A549 (cell line): ENCODE data around the gene BAHCC1. TPM values are rescaled to one million over a fixed set of nuclear protein-coding genes. Genes with fewer than 3 reads are reported as not detected.

ENCODE experiments used
- ATAC-seq, 2 experiments: fragments of 200-7000 bp in 1 of 2; fragments of >200 bp in 1 of 2; cut with Nextera tagmentation in 1 of 2; cut with Tn5 transposase in 1 of 2; 3 replicates each; pipeline versions ENCODE4 v1.8.0 to v1.9.1; 2018 to 2020; ENCODE audit warnings: mild to moderate bottlenecking in 1 of 2, moderate library complexity in 1 of 2
- CTCF ChIA-PET: fragments of 300-600 bp; sonication (Branson Sonifier 250); formaldehyde crosslinking; extraction: SDS; loops from one replicate; lab custom pipeline; 2021; ENCODE audit warnings: antibody characterized with exemption, inconsistent platforms; lab: Yijun Ruan, JAX
- POLR2A ChIA-PET: fragments of 350-600 bp; formaldehyde crosslinking; extraction: SDS; loops from one replicate; lab custom pipeline; 2021; ENCODE audit warnings: antibody characterized with exemption, inconsistent platforms; lab: Yijun Ruan, JAX
- DNase-seq, 2 experiments: peaks; one replicate each; pipeline versions ENCODE4 v3.0.0 to v3.0.0-alpha.2; 2011 to 2016; ENCODE audit warnings: low read depth in 1 of 2, low spot score in 1 of 2
- FAIRE-seq: peaks from 2 replicates; lab custom pipeline; 2011; peaks lifted over from hg19 to GRCh38; lab: Jason Lieb, UNC
- H3K27ac ChIP-seq, 2 experiments: fragments of >200 bp; sonication (Bioruptor Twin); formaldehyde crosslinking; 3 replicates each; pipeline ENCODE4 v1.5.1; 2016 to 2017
- H3K4me1 ChIP-seq: fragments of >200 bp; sonication (Bioruptor Twin); formaldehyde crosslinking; 3 replicates; pipeline ENCODE4 v1.6.1; 2016
- H3K4me2 ChIP-seq: fragments of >200 bp; sonication (Bioruptor Twin); formaldehyde crosslinking; 3 replicates; pipeline ENCODE4 v1.6.1; 2016
- H3K4me3 ChIP-seq: fragments of >200 bp; sonication (Bioruptor Twin); formaldehyde crosslinking; 3 replicates; pipeline ENCODE4 v1.5.1; 2016
- H3K9me3 ChIP-seq: fragments of >200 bp; sonication (Bioruptor Twin); formaldehyde crosslinking; 3 replicates; pipeline ENCODE4 v1.6.1; 2016
- BCL3 ChIP-seq: fragments of >200 bp; sonication (Bioruptor Twin); formaldehyde crosslinking; IDR thresholded peaks from 3 replicates; pipeline ENCODE4 v1.6.1; 2016
- CBX2 ChIP-seq: fragments of 200-600 bp; sonication (generic); IDR thresholded peaks from 2 replicates; pipeline ENCODE4 v1.6.1; 2016; ENCODE audit warnings: low read depth, mild to moderate bottlenecking, borderline replicate concordance
- CEBPB ChIP-seq, 2 experiments: fragments of >200 bp in 1 of 2; sonication (Bioruptor Twin) in 1 of 2; formaldehyde crosslinking in 1 of 2; IDR thresholded peaks; 2 replicates each; pipeline ENCODE4 v1.6.1; 2012 to 2016
- E2F6 ChIP-seq: IDR thresholded peaks from 2 replicates; pipeline ENCODE4 v1.6.1; 2012; ENCODE audit warnings: low read depth, borderline replicate concordance
- EHMT2 ChIP-seq: fragments of 200-600 bp; sonication (generic); IDR thresholded peaks from 2 replicates; pipeline ENCODE4 v1.6.1; 2016; ENCODE audit warnings: antibody characterized with exemption, low read depth, mild to moderate bottlenecking, moderate library complexity
- ELK1 ChIP-seq: fragments of 150-350 bp; IDR thresholded peaks from 2 replicates; pipeline ENCODE4 v1.6.1; 2014; ENCODE audit warnings: low read depth, mild to moderate bottlenecking, low read length
- FOSB ChIP-seq: fragments of 250-450 bp; sonication (Bioruptor Pico); IDR thresholded peaks from 2 replicates; pipeline ENCODE4 v1.5.0; 2020; ENCODE audit warnings: mild to moderate bottlenecking, moderate library complexity
- HOXB13 ChIP-seq: fragments of 250-450 bp; sonication (Bioruptor Pico); IDR thresholded peaks from 2 replicates; pipeline ENCODE4 v1.5.0; 2020; ENCODE audit warnings: low read depth, mild to moderate bottlenecking, moderate library complexity
- JUNB ChIP-seq: fragments of >200 bp; sonication (Bioruptor Twin); formaldehyde crosslinking; IDR thresholded peaks from 2 replicates; pipeline ENCODE4 v1.6.1; 2016
- MAFK ChIP-seq: fragments of 450-650 bp; IDR thresholded peaks from 2 replicates; pipeline ENCODE4 v1.6.1; 2014; ENCODE audit not compliant: partially characterized antibody
- MYC ChIP-seq: IDR thresholded peaks from 2 replicates; pipeline ENCODE4 v1.6.1; 2012; ENCODE audit warnings: mild to moderate bottlenecking, inconsistent platforms, low read length, improper control_type of control experiment, borderline replicate concordance
- POLR2A ChIP-seq: IDR thresholded peaks from 2 replicates; pipeline ENCODE4 v1.6.1; 2012; ENCODE audit warnings: mild to moderate bottlenecking, low read length
- RCOR1 ChIP-seq: fragments of 150-350 bp; IDR thresholded peaks from 2 replicates; pipeline ENCODE4 v1.6.1; 2014; ENCODE audit warnings: antibody characterized with exemption, low read length, low read depth
- REST ChIP-seq: fragments of 200-600 bp; sonication (generic); IDR thresholded peaks from 2 replicates; pipeline ENCODE4 v1.6.1; 2016; ENCODE audit warnings: antibody characterized with exemption, mild to moderate bottlenecking, moderate library complexity
- RNF2 ChIP-seq: fragments of 200-600 bp; sonication (generic); IDR thresholded peaks from 2 replicates; pipeline ENCODE4 v1.6.1; 2016; ENCODE audit warnings: low read depth, mild to moderate bottlenecking, antibody characterized with exemption, moderate library complexity, borderline replicate concordance
- SREBF2 ChIP-seq: fragments of 450-650 bp; IDR thresholded peaks from 2 replicates; pipeline ENCODE4 v1.6.1; 2014; ENCODE audit warnings: mild to moderate bottlenecking, moderate library complexity
- TP53 ChIP-seq: fragments of 250-450 bp; sonication (Bioruptor Pico); IDR thresholded peaks from 2 replicates; pipeline ENCODE4 v1.5.0; 2021; ENCODE audit warnings: mild to moderate bottlenecking, moderate library complexity
- WGBS: methylation state at CpG from one replicate; pipeline ENCODE4 v1.1.6; 2017; ENCODE audit errors: missing lambda C conversion rate; 5-methylcytosine and 5-hydroxymethylcytosine counted together
- polyA plus RNA-seq, 4 experiments: library from polyadenylated mRNA; depleted of rRNA in 3 of 4; stranded (reverse); fragments of >200 nt; fragmentation: RNase III in 1 of 4; extraction: RNeasy Plus Mini Kit Qiagen cat#74134 plus additional on column Dnase treatment in 1 of 4; gene quantifications; 2 replicates in 3 of 4; 3 replicates in 1 of 4; pipeline ENCODE4 v1.2.3, GENCODE V29; 2011 to 2017

The BAHCC1 gene
- polyA plus RNA-seq, 2 of the 4 experiments (the other 2 are of a cell fraction) = 2.6 to 5.8 TPM

- H3K27ac ChIP-seq = peak overlapping the region in 1 of 2 experiments; percentile 84; a peak in 3 of 6 replicates
- CTCF ChIA-PET = interaction anchor here (1.0 to 1.8 kb wide), 3 partner anchors 14 to 25 kb away, joined by 4 to 11 read pairs (median 10); no protein-coding TSS in a partner anchor
- WGBS = 85% methylated on average over 20 of the region's 22 CpGs
- FAIRE-seq (no peak), ATAC-seq (no peak), DNase-seq (no peak)
- POLR2A ChIA-PET = no interaction called here
- H3K4me2 ChIP-seq = no peak overlapping the region
- H3K4me1 ChIP-seq = peaks cover 64% of the 10 kb centered on the region
- no peak overlapping the region for H3K4me3 ChIP-seq
- no peaks in the 10 kb centered on the region for H3K9me3 ChIP-seq
- TF ChIP-seq RCOR1 (no peak), POLR2A (no peak), BCL3 (no peak), TP53 (no peak)
These were observed 31.3 kb downstream of the BAHCC1 start for GRCh38 chr17:81426393-81427172.

- ATAC-seq (no peak), FAIRE-seq (no peak), DNase-seq (no peak)
- Histone ChIP-seq H3K27ac (peak overlapping the region in 1 of 2 experiments; percentile 84; a peak in 4 of 6 replicates), H3K4me3 (no peak overlapping the region), H3K4me2 (peak overlapping the region; percentile 78; the same call in 2 of the 3 replicates), H3K4me1 (peaks cover 55% of the 10 kb centered on the region), H3K9me3 (no peaks in the 10 kb centered on the region)
- WGBS = 86% methylated on average over 27 of the region's 41 CpGs
- ChIA-PET POLR2A (interaction anchor here (3.1 kb wide), 1 partner anchor 32 kb away, joined by 17 read pairs; the partner anchor contains the start of gene BAHCC1), CTCF (interaction anchor here (1.0 to 4.5 kb wide), 7 partner anchors 8 to 136 kb away, joined by 4 to 39 read pairs (median 10); partner anchors contain the start of gene BAHCC1)
- TF ChIP-seq POLR2A (no peak), REST (no peak), ELK1 (no peak)
These were observed 32.2 kb downstream of the BAHCC1 start for GRCh38 chr17:81427173-81428120.

GRCh38 chr17:81428121-81428515 lies 32.9 kb downstream of the BAHCC1 start:
- Histone ChIP-seq H3K9me3 (no peaks in the 10 kb centered on the region), H3K4me3 (no peak overlapping the region), H3K4me1 (peaks cover 51% of the 10 kb centered on the region), H3K4me2 (peak overlapping the region; percentile 78; the same call in 2 of the 3 replicates), H3K27ac (peak overlapping the region; percentile 69 to 84; a peak in 5 of 6 replicates)
- no peak for DNase-seq
- CTCF ChIA-PET = interaction anchor here (1.2 to 4.5 kb wide), 10 partner anchors 9 to 173 kb away, joined by 3 to 39 read pairs (median 10); partner anchors contain the start of gene BAHCC1
- FAIRE-seq = no peak
- TF ChIP-seq HOXB13 (CRISPR knock-in tag) = no peak
- TF ChIP-seq CEBPB (IDR thresholded peaks at IDR 0.05) = no peak
- no peak for TF ChIP-seq SREBF2
- no peak for TF ChIP-seq RNF2
- TF ChIP-seq MYC = no peak
- no peak for TF ChIP-seq CBX2
- no peak for TF ChIP-seq E2F6
- no peak for TF ChIP-seq FOSB
- TF ChIP-seq REST = no peak
- no peak for TF ChIP-seq JUNB
- no peak for TF ChIP-seq EHMT2
- no peak for TF ChIP-seq MAFK
- TF ChIP-seq, all 56 proteins: peak for 0
- peak; percentile 3 to 15; a peak in 3 of 6 replicates for ATAC-seq
- 57% methylated on average over 12 of the region's 12 CpGs for WGBS
- POLR2A ChIA-PET = interaction anchor here (3.1 kb wide), 1 partner anchor 33 kb away, joined by 17 read pairs; the partner anchor contains the start of gene BAHCC1
